HG03108 (cell line): ENCODE results near the gene MRGPRX4.

Experiments used
- ATAC-seq: cut with Tn5 transposase; IDR thresholded peaks from one replicate; pipeline ENCODE4 v1.9.1; 2021; ENCODE audit warnings: moderate library complexity; ENCODE audit not compliant: unreplicated experiment

MRGPRX4 gene

DNA sequence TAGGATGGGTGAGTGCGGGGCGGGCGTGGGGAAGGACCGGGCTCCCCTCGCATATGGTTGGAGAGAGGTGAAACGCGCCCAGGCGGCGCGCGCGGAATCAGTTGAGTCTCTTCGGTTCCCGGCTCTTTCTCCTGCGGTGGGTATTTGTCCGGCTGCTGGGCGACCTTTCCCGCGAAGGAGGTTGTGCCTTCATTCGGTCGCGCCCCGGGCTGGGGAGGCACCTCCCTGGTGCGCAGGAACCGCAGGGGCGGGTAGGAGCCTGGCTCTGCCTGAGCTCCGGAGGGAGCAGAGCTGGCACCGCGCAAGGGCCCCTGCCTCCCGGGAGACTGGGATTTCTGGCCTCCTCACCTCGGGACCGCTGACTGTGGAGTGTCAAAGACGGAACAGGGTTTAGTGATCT lies 36.4 kb downstream of the MRGPRX4 start:
- ATAC-seq: no peak

DNA sequence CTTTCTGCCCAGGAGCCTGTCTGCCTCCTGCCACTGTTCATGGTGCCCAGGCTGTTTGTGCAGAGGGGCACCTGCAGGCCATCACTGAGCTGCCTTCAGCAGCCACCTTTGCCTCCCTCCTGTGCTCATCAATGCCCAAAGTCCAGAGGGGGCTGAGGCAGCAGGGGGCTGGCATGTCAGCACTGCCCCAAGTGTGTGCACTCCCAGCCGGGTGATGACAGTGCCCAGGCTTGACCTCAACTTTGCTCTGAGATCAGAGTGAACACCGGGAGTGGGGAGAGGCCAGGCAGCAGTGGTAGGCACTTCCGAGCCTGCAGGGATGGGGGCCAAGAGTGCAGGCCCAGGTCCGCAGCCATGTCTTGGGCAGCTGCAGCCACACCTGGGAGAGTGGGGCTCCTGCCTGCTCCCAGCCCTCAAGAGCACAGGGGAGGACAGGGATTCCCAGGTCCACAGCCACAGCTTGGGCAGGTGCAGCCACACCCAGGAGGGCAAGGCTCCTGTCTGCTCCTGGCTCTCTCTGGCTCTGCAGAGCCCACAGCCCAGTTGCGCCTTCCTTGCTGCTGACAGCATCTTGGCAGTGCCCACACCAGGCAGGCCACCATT lies 48.7 kb downstream of the MRGPRX4 start:
- ATAC-seq: no peak

DNA sequence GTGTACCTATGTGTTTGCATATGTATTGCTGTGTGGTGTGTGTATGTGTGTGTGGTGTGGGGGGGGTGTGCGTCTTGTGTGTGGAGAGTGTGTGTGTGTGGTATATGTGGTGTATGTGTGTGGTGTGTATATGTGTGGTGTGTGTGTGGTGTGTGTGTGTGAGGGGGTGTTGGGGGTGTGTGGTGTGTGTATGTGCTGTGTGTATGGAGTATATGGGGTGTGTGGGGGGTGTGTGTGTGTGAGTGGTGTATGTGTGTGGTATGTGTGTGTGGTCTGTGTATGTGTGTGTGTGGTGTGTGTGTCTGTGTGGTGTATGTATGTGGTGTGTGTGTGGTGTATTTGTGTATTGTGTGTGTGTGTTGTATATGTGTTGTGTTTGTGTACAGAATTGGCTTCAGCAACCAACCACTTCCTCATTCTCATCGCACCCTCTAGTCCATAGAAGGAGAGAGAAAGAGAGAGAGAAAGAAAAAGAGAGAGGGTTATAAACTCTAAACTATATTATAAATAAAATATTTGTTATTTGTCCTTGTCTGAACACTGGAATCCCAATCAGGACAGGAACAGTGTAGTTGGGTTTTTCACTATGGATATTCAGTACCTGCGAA lies 50.3 kb downstream of the MRGPRX4 start:
- ATAC-seq: no peak
